SK-N-SH (cell line): ENCODE data around the gene BRI3BP. TPM values are rescaled to one million over a fixed set of nuclear protein-coding genes. Genes with fewer than 3 reads are reported as not detected.

Source experiments
- CTCF ChIA-PET: fragments of 300-600, 350-600 bp; formaldehyde crosslinking; extraction: SDS; loops from one replicate; lab custom pipeline; 2021; lab: Yijun Ruan, JAX
- POLR2A ChIA-PET: fragments of 350-600 bp; sonication (Branson Sonifier 250); formaldehyde crosslinking; extraction: SDS; loops from one replicate; lab custom pipeline; 2020; ENCODE audit warnings: antibody characterized with exemption, inconsistent platforms; lab: Yijun Ruan, JAX
- DNase-seq: peaks from one replicate; pipeline ENCODE4 v3.0.0; 2012
- H2AFZ ChIP-seq: fragments of 200-600 bp; sonication (generic); 2 replicates; pipeline ENCODE4 v1.8.1; 2016; ENCODE audit warnings: antibody characterized with exemption, mild to moderate bottlenecking, low read depth
- H3F3A ChIP-seq: fragments of 200-600 bp; sonication (generic); replicated peaks from 2 replicates; pipeline ENCODE3; 2016; ENCODE audit warnings: antibody characterized with exemption, mild to moderate bottlenecking; ENCODE audit not compliant: insufficient read depth
- H3K27ac ChIP-seq, 2 experiments: fragments of 200-500 bp in 1 of 2; fragments of 200-600 bp in 1 of 2; sonication (Bioruptor generic) in 1 of 2; sonication (generic), shearing (Covaris generic) in 1 of 2; 2 replicates each; pipeline versions ENCODE4 v1.5.1 to v1.6.1; 2014 to 2016; ENCODE audit warnings: low read depth in 2 of 2, inconsistent platforms in 1 of 2, low read length in 1 of 2, mild to moderate bottlenecking in 1 of 2, mixed read lengths in 1 of 2
- H3K27me3 ChIP-seq: fragments of 200-600 bp; sonication (generic), shearing (Covaris generic); 2 replicates; pipeline ENCODE4 v1.6.1; 2016; ENCODE audit warnings: mixed run types; ENCODE audit not compliant: insufficient read depth
- H3K36me3 ChIP-seq, 2 experiments: fragments of 200-500 bp in 1 of 2; fragments of 200-600 bp in 1 of 2; sonication (Bioruptor generic) in 1 of 2; sonication (generic) in 1 of 2; replicated peaks in 1 of 2; 2 replicates each; pipeline versions ENCODE3 to v1.5.1; 2014 to 2016; ENCODE audit warnings: low read length in 1 of 2, mild to moderate bottlenecking in 1 of 2; ENCODE audit not compliant: insufficient read depth in 2 of 2, control insufficient read depth in 1 of 2
- H3K4me1 ChIP-seq, 2 experiments: fragments of 200-500 bp in 1 of 2; fragments of 200-600 bp in 1 of 2; sonication (Bioruptor generic) in 1 of 2; sonication (generic), shearing (Covaris generic) in 1 of 2; 2 replicates each; pipeline versions ENCODE4 v1.5.1 to v1.6.1; 2014 to 2016; ENCODE audit warnings: low read depth in 1 of 2, low read length in 1 of 2, mixed run types in 1 of 2; ENCODE audit not compliant: insufficient read depth in 2 of 2, control insufficient read depth in 1 of 2
- H3K4me2 ChIP-seq: fragments of 200-600 bp; sonication (generic), shearing (Covaris generic); 2 replicates; pipeline ENCODE4 v1.6.1; 2017; ENCODE audit warnings: mixed run types
- H3K4me3 ChIP-seq, 2 experiments: fragments of 200-500 bp in 1 of 2; fragments of 200-600 bp in 1 of 2; sonication (Bioruptor generic) in 1 of 2; sonication (generic), shearing (Covaris generic) in 1 of 2; 2 replicates each; pipeline versions ENCODE4 v1.5.1 to v1.8.1; 2014 to 2016; ENCODE audit warnings: low read depth in 2 of 2, inconsistent platforms in 1 of 2, low read length in 1 of 2, mild to moderate bottlenecking in 1 of 2, mixed read lengths in 1 of 2, moderate library complexity in 1 of 2
- H3K79me2 ChIP-seq: fragments of 200-600 bp; sonication (generic); 2 replicates; pipeline ENCODE4 v1.8.1; 2017; ENCODE audit warnings: mild to moderate bottlenecking; ENCODE audit not compliant: insufficient read depth
- H3K9ac ChIP-seq: fragments of 200-600 bp; sonication (generic); 2 replicates; pipeline ENCODE4 v1.6.1; 2017; ENCODE audit warnings: mixed run types
- H3K9me2 ChIP-seq: fragments of 200-600 bp; sonication (generic); 2 replicates; pipeline ENCODE4 v1.6.1; 2017; ENCODE audit warnings: mixed run types
- H3K9me3 ChIP-seq: fragments of 200-600 bp; sonication (generic); 2 replicates; pipeline ENCODE4 v1.6.1; 2017; ENCODE audit warnings: mixed run types, mild to moderate bottlenecking, moderate library complexity
- H4K20me1 ChIP-seq: fragments of 200-600 bp; sonication (generic); 2 replicates; pipeline ENCODE4 v1.6.1; 2017; ENCODE audit warnings: mild to moderate bottlenecking, mixed run types; ENCODE audit not compliant: insufficient read depth
- CHD2 ChIP-seq: fragments of 150-350 bp; IDR thresholded peaks from 2 replicates; pipeline ENCODE4 v1.6.1; 2018; ENCODE audit warnings: low read length; ENCODE audit not compliant: partially characterized antibody
- CTCF ChIP-seq: fragments of 200-600 bp; sonication (generic); IDR thresholded peaks from 2 replicates; pipeline ENCODE4 v1.6.1; 2017; ENCODE audit warnings: antibody characterized with exemption, mild to moderate bottlenecking, moderate library complexity
- EP300 ChIP-seq, 2 experiments: IDR thresholded peaks; 2 replicates each; pipeline versions ENCODE4 v1.4.0 to v1.6.1; 2012; ENCODE audit warnings: borderline replicate concordance in 1 of 2, low read depth in 1 of 2, low read length in 1 of 2
- EZH2phosphoT487 ChIP-seq: fragments of 200-600 bp; sonication (generic); IDR thresholded peaks from 2 replicates; pipeline ENCODE4 v1.6.1; 2017; ENCODE audit warnings: low read depth, mixed run types, mild to moderate bottlenecking, antibody characterized with exemption, moderate library complexity, borderline replicate concordance
- FOXM1 ChIP-seq: IDR thresholded peaks from 2 replicates; pipeline ENCODE4 v1.4.0; 2012; ENCODE audit warnings: low read depth, mild to moderate bottlenecking
- GABPA ChIP-seq: IDR thresholded peaks from 2 replicates; pipeline ENCODE4 v1.4.0; 2012; ENCODE audit warnings: low read depth, mild to moderate bottlenecking
- MAX ChIP-seq: IDR thresholded peaks from 2 replicates; pipeline ENCODE4 v1.4.0; 2012; ENCODE audit warnings: low read depth
- POLR2AphosphoS5 ChIP-seq: IDR thresholded peaks from 2 replicates; pipeline ENCODE4 v1.6.1; 2012; ENCODE audit warnings: low read depth, low read length
- RXRA ChIP-seq: IDR thresholded peaks from 2 replicates; pipeline ENCODE4 v1.4.0; 2012; ENCODE audit warnings: low read depth, mild to moderate bottlenecking, borderline replicate concordance
- SIN3A ChIP-seq: IDR thresholded peaks from 2 replicates; pipeline ENCODE4 v1.6.1; 2012; ENCODE audit warnings: low read depth, mild to moderate bottlenecking, low read length, moderate library complexity, borderline replicate concordance
- YY1 ChIP-seq: IDR thresholded peaks from 2 replicates; pipeline ENCODE4 v1.4.0; 2012; ENCODE audit warnings: low read depth, mild to moderate bottlenecking
- WGBS: methylation state at CpG from one replicate; pipeline ENCODE4 v1.1.6; 2017; ENCODE audit warnings: low lambda C conversion rate; 5-methylcytosine and 5-hydroxymethylcytosine counted together
- polyA plus RNA-seq, 3 experiments: library from polyadenylated mRNA; depleted of rRNA; stranded (reverse); fragments of >200 nt; gene quantifications; 2 replicates each; pipeline ENCODE4 v1.2.3, GENCODE V29; 2012

Gene BRI3BP
- polyA plus RNA-seq, 1 of the 3 experiments (the other 2 are of a cell fraction), result 3.8 TPM

- TF ChIP-seq YY1 (no peak), MAX (no peak), SIN3A (no peak), RXRA (no peak), EZH2phosphoT487 (no peak), EP300 (IDR thresholded peaks at IDR 0.05; ENCODE audit: borderline replicate concordance in 1 of 2, low read depth in 1 of 2, low read length in 1 of 2) (no peak)
- TF ChIP-seq, all 33 proteins: peak for 0
Observed at GRCh38 chr12:124994437-124994975, 1.1 kb downstream of the BRI3BP start (continued).

- Histone ChIP-seq H3K9ac (no peak overlapping the region), H3K4me2 (no peak overlapping the region), H3F3A (peaks cover 11% of the 10 kb centered on the region), H3K27me3 (no peaks in the 10 kb centered on the region), H2AFZ (no peak overlapping the region), H4K20me1 (no peaks in the 10 kb centered on the region), H3K4me3 (0 out of 4 replicates have a peak overlapping the region, but pooled peaks of 1 of the 2 experiments have one; percentile 61), H3K9me3 (no peaks in the 10 kb centered on the region), H3K9me2 (no peaks in the 10 kb centered on the region)
- WGBS, result 93% methylated on average over 14 of the region's 14 CpGs
- CTCF ChIA-PET, result interaction anchor here (1.1 kb wide), 1 partner anchor 17 kb away, joined by 3 read pairs; no protein-coding TSS in a partner anchor
- POLR2A ChIA-PET, result interaction anchor here (0.6 to 1.0 kb wide), 2 partner anchors 31 to 54 kb away, joined by 3 read pairs; no protein-coding TSS in a partner anchor
- no peak for TF ChIP-seq YY1
- no peak for TF ChIP-seq POLR2AphosphoS5
- TF ChIP-seq GABPA, result no peak
- TF ChIP-seq EZH2phosphoT487, result no peak
- no peak for TF ChIP-seq FOXM1
- TF ChIP-seq MAX, result no peak
- TF ChIP-seq CHD2, result no peak
- TF ChIP-seq, all 33 proteins: peak for 0
- Histone ChIP-seq H3K36me3 (no peaks in the 10 kb centered on the region), H3K4me1 (peaks cover 0 to 13% of the 10 kb centered on the region in 2 experiments; a peak in 1 of 4 replicates), H3K27ac (no peak overlapping the region), H3K79me2 (peaks cover 13% of the 10 kb centered on the region)
- DNase-seq, result no peak
Observed at GRCh38 chr12:124995200-124995961, 1.9 kb downstream of the BRI3BP start.

GRCh38 chr12:124998705-124999104 lies 5.3 kb downstream of the BRI3BP start:
- no peak for DNase-seq
- Histone ChIP-seq H3F3A (no peaks in the 10 kb centered on the region), H3K27ac (no peak overlapping the region), H3K9me2 (no peaks in the 10 kb centered on the region), H3K79me2 (peaks cover 16% of the 10 kb centered on the region), H3K27me3 (no peaks in the 10 kb centered on the region), H3K9ac (no peak overlapping the region), H3K4me3 (no peak overlapping the region), H3K36me3 (no peaks in the 10 kb centered on the region), H3K4me2 (no peak overlapping the region), H2AFZ (no peak overlapping the region), H4K20me1 (no peaks in the 10 kb centered on the region), H3K4me1 (peaks cover 0 to 9% of the 10 kb centered on the region in 2 experiments; a peak in 1 of 4 replicates), H3K9me3 (no peaks in the 10 kb centered on the region)
- WGBS, result 100% methylated on average over 3 of the region's 4 CpGs
- CTCF ChIA-PET, result no interaction called here
- POLR2A ChIA-PET, result no interaction called here
- TF ChIP-seq EZH2phosphoT487 (no peak), CTCF (no peak), YY1 (no peak), EP300 (IDR thresholded peaks at IDR 0.05; ENCODE audit: borderline replicate concordance in 1 of 2, low read depth in 1 of 2, low read length in 1 of 2) (no peak), GABPA (no peak)
